GM13976 (cell line): ENCODE data around the gene MED13L.

Experiments
- DNase-seq: peaks from one replicate; pipeline ENCODE4 v3.0.0; 2012; ENCODE audit warnings: low spot score
- CTCF ChIP-seq: IDR thresholded peaks from 2 replicates; pipeline ENCODE4 v1.5.1; 2012; ENCODE audit warnings: borderline replicate concordance, mild to moderate bottlenecking; ENCODE audit not compliant: insufficient read depth; ENCODE audit errors: extremely low read depth, missing control alignments, control extremely low read depth
- in situ Hi-C: fragments of 300-500 bp; cut with MboI; formaldehyde crosslinking; loops from one replicate; pipeline ENCODE4 v1.12.0; 2022; ENCODE audit warnings: low sequenced_read_pairs, mixed read lengths, inconsistent platforms; ENCODE audit not compliant: unreplicated experiment

MED13L gene

GRCh38 chr12:116127859-116128258, 149.6 kb downstream of the MED13L start:
- in situ Hi-C loops, result no loop called here
- no peak for TF ChIP-seq CTCF
- no peak for DNase-seq

- in situ Hi-C loops, result no loop called here
- no peak for TF ChIP-seq CTCF
- DNase-seq, result no peak
Measured at GRCh38 chr12:116126610-116127009, 150.9 kb downstream of the MED13L start.

GRCh38 chr12:116125956-116126566, 151.4 kb downstream of the MED13L start:
- no peak for DNase-seq
- TF ChIP-seq CTCF, result no peak
- in situ Hi-C loops, result no loop called here

GRCh38 chr12:116125084-116125483, 152.4 kb downstream of the MED13L start:
- in situ Hi-C loops, result no loop called here
- TF ChIP-seq CTCF, result no peak
- DNase-seq, result no peak

GRCh38 chr12:116123451-116124258, 153.8 kb downstream of the MED13L start:
- in situ Hi-C loops, result no loop called here
- DNase-seq, result peak; percentile 42
- TF ChIP-seq CTCF, result no peak

GRCh38 chr12:116122628-116123027, 154.9 kb downstream of the MED13L start:
- in situ Hi-C loops, result no loop called here
- no peak for TF ChIP-seq CTCF
- DNase-seq, result no peak
